Left renal cortex interstitium (tissue), 4 donors: Measurements from ENCODE around the gene SH2D2A. TPM values are rescaled to one million over a fixed set of nuclear protein-coding genes. Genes with fewer than 3 reads are reported as not detected.

Source experiments
- DNase-seq, 4 donors: peaks; one replicate each; pipeline ENCODE4 v3.0.0-alpha.2; 2013; ENCODE audit warnings: low read depth in 4 of 4, low spot score in 2 of 4, missing footprints in 1 of 4
- polyA plus RNA-seq, 4 donors: library from polyadenylated mRNA; unstranded; fragments of 120-200 nt; gene quantifications; one replicate each; pipeline ENCODE4 v1.2.1, GENCODE V29; 2013; ENCODE audit not compliant: insufficient read length in 4 of 4

Gene SH2D2A
- polyA plus RNA-seq, 4 donors: 0.49 to 1.6 (median 1.0) TPM

GRCh38 chr1:156848461-156849150 is 32.0 kb upstream of the SH2D2A start:
- no peak for DNase-seq

DNA sequence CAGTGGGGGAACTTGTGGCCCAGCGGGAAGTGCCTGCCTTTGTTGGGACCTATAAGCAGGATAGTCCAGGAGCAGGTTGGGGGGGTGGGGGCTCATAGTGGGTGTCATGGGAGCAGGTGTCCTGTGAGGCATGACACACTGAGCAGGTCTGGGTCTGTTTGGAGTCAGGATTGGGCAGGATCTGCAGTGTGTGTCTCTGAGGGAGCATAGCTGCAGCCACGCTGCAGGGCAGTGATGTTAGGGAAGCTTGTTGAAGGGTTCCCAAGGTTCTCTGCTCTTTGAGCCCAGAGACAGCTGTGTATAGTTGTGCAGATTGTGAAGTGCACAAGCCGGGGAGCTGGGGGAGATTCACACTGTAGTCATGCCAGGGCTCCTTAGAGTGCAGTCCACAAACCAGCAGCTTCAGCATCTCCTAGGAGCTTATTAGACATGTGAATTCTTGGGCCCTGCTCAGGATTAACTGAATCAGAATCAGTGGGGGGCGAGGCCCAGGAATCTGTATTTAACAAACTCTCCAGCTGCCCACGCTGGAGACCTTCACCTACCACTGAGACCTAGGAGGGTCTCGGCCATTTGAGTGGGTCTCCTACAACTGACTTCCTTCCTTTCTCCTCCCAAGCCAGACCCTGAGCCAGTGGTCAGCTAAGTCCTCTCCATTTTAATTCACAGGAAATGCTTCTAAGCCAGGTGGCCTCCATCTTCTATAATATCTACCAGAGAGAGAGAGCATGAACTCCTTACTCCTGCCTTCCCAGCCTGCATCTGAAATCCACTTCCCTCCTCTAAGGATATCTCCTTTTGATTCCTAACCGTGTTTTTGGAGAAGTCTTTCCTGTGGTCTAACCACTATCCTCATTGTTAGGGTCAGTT is 31.2 kb upstream of the SH2D2A start:
- DNase-seq: no peak

DNA sequence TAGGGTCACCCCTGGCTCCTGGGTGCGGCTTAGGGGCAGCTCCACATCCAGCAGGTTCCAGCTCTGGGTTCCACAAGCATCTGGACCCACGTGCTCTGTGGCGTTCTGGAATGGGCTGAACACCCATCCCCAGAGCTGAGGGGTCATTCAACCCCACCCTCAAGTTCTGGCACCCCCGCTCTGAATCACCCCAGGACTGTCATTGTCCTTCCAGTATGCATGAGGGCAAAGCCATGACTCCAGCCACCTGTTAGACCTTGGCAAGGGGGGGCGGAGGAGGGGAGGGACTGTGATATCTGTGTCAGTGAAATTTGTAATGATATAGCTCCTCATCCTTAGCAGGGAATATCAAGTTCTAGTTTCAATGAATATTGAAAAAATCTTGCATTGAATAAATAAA is 30.0 kb upstream of the SH2D2A start:
- no peak for DNase-seq

- DNase-seq: no peak
These were observed 29.4 kb upstream of the SH2D2A start for GRCh38 chr1:156845953-156846545.

- no peak for DNase-seq
These were observed 28.7 kb upstream of the SH2D2A start for GRCh38 chr1:156845055-156845952.

DNA sequence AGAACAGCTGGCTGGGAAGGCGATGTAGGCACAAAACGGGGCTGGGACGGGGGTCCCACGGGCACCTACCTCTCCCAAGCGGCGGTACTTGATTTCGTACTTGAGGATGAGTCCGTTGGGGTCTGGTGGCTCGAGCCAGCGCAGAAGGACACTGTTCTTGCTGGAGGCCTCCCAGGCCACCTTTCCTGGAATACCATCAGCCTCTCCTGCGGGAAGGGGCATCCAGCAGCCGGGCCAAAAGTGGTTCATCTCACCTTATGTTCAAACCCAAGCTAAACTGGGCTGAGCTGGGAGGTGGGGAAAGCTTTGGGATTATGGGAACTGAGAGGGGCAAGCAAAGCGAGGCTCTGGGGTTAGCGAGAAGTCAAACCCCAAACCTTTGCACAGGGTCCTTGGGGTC is 28.0 kb upstream of the SH2D2A start:
- no peak for DNase-seq

DNA sequence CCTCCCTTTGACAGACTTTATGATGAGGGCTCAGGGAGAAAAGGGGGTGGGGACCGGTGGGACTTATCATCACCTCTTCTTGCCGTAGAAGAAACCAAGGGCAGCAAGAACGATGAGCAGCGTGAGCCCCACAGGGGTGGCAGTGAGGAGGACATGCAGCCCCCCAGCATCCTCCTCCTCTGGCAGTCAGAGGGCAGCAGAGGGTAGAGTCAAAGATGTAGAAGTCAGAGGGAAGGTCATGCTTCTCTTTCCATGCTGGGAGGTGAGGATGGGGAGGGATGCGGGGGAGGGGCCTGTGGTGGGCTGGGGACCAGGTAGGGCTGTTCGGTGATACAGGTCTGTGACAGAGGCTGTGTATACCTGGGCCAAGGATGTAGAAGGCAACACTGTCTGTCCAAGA is 27.5 kb upstream of the SH2D2A start:
- DNase-seq: no peak

DNA sequence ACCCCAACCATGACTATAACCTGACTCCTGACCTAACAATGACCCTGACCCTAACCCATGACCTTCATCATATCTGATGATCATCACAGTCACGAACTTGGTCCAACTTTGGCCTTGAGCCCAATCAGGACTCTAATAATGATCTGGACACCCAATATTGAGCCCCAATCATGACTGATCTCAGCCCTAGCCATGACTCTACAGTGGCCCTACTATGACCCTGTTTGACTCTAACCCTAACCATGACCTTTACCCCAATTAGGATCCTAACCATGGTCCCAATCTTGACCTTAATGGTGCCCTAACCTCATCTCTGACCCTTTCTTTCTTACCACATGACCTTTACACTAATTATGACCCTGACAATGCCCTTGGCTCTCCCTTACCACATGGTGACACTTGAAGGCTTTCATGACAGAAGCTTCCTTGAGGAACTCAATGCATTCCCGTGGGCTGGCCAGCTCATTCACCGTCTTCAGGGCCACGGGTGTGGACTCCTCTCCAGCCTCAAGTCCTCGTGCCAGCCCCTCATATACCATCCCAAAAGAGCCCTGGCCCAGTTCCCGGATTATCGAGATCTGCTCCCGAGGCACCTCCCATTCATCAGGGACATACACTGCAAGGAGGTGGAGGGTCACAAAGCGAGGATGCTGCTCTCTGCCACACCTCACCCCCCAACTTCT is 26.1 kb upstream of the SH2D2A start:
- no peak for DNase-seq

GRCh38 chr1:156841295-156841855 is 24.7 kb upstream of the SH2D2A start:
- no peak for DNase-seq

GRCh38 chr1:156840898-156841279 is 24.2 kb upstream of the SH2D2A start:
- no peak for DNase-seq

- DNase-seq: no peak
These were observed 23.7 kb upstream of the SH2D2A start for GRCh38 chr1:156840186-156840897.

- DNase-seq: no peak
These were observed 22.9 kb upstream of the SH2D2A start for GRCh38 chr1:156839426-156840109.

- no peak for DNase-seq
These were observed 22.3 kb upstream of the SH2D2A start for GRCh38 chr1:156838972-156839371.

DNA sequence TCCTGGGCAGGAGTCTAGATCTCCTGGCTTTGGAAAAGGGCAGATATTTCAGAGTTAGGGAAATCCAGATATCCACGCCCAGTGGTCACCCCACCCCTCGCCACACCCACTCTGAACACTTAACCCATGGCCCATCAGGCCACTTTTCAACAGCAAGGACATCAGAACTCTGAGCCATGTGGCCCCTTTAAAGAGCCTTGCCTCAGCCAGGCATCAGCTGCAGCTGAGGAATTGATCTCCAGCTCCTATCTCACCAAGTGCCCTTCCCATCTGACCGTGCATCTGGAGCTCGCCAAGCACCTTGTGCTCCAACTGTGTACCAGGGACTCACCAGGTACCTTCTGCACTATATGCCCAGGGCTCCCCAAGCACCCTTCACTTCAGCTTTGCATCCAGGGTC is 20.2 kb upstream of the SH2D2A start:
- no peak for DNase-seq

- DNase-seq: no peak
These were observed 19.5 kb upstream of the SH2D2A start for GRCh38 chr1:156836041-156836654.

DNA sequence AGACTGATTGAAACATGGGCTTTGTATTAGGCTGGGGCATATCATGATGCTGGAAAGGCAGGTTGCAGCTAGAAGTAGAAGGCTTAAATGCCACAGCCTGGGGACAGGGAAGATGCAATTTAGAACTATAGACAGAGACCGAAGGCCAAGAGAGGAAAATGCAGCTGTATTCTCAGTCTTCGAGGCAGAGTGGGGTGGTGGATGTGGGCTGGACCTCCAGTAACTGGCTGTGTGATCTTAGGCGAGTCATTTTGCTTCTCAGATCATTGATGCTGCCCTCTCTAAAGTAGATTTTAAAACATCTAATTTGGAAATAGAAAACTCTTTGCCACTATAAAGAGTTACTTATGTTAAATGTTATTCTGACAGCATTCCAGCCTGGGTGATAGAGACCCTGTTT is 17.7 kb upstream of the SH2D2A start:
- no peak for DNase-seq

DNA sequence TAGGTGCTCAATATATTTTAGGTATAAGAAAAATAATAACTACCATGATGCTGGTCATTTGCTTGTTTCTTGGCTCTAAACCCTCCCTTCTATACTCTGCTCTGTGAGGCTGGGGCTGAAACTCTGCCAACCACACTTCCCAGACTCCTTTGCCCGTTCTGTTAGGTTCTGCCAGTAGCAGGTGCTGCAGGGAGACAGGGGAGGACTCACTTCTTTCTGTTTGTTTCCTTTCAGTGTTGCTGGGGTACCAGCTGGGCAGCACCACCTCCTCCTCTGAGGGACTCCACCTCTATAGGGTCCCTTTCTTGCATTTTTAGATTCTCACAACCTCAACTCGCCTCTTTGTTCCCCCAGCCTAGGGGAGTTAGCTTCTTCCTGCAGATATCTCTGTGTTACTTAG is 17.0 kb upstream of the SH2D2A start:
- no peak for DNase-seq

- DNase-seq: no peak
These were observed 15.8 kb upstream of the SH2D2A start for GRCh38 chr1:156832434-156832833.
